Suprapubic skin (tissue), 4 donors: ENCODE data around the gene AASDH. TPM values are rescaled to one million over a fixed set of nuclear protein-coding genes. Genes with fewer than 3 reads are reported as not detected.

Experiments
- DNase-seq, 2 donors: peaks; one replicate each; pipeline ENCODE4 v3.0.0-alpha.2; 2019; ENCODE audit warnings: low spot score in 2 of 2
- H3K27ac ChIP-seq: fragments of 200-600 bp; sonication (generic); one replicate; pipeline ENCODE4 v1.5.1; 2019
- H3K27me3 ChIP-seq: fragments of 200-600 bp; sonication (generic); one replicate; pipeline ENCODE4 v1.5.1; 2019
- H3K36me3 ChIP-seq: fragments of 200-600 bp; sonication (generic); one replicate; pipeline ENCODE4 v1.5.1; 2019
- H3K4me1 ChIP-seq: fragments of 200-600 bp; sonication (generic); one replicate; pipeline ENCODE4 v1.5.1; 2019
- H3K4me3 ChIP-seq: fragments of 200-600 bp; sonication (generic); one replicate; pipeline ENCODE4 v1.5.1; 2019; ENCODE audit warnings: mild to moderate bottlenecking
- H3K9me3 ChIP-seq: fragments of 200-600 bp; sonication (generic); one replicate; pipeline ENCODE4 v1.5.1; 2019
- EP300 ChIP-seq: sonication (generic); formaldehyde crosslinking; IDR thresholded peaks from one replicate; pipeline ENCODE4 v1.6.1; 2017; ENCODE audit warnings: antibody characterized with exemption
- POLR2A ChIP-seq, 2 donors: fragments of 450-650 bp; IDR thresholded peaks; one replicate each; pipeline ENCODE4 v1.6.1; 2017; ENCODE audit warnings: antibody characterized with exemption in 2 of 2, mild to moderate bottlenecking in 2 of 2, moderate library complexity in 2 of 2
- POLR2AphosphoS5 ChIP-seq, 3 donors: sonication (generic); formaldehyde crosslinking; IDR thresholded peaks; one replicate each; pipeline ENCODE4 v1.6.1; 2017; ENCODE audit warnings: antibody characterized with exemption in 3 of 3
- WGBS: methylation state at CpG from one replicate; pipeline ENCODE4 v1.1.5; 2018; 5-methylcytosine and 5-hydroxymethylcytosine counted together
- total RNA-seq, 4 donors: library from RNA; depleted of rRNA; stranded (reverse); fragments of >200 nt; gene quantifications; one replicate each; pipeline ENCODE4 v1.1.0, GENCODE V29; 2016
- TF ChIP-seq, protein P1 (sequence below), 2 donors: fragments of 200-600 bp in 1 of 2; fragments of 450-650 bp in 1 of 2; sonication (generic) in 1 of 2; IDR thresholded peaks; one replicate each; pipeline ENCODE4 v1.5.1; 2016 to 2019; ENCODE audit warnings: antibody characterized with exemption in 2 of 2, mild to moderate bottlenecking in 1 of 2, moderate library complexity in 1 of 2

Gene AASDH, protein sequence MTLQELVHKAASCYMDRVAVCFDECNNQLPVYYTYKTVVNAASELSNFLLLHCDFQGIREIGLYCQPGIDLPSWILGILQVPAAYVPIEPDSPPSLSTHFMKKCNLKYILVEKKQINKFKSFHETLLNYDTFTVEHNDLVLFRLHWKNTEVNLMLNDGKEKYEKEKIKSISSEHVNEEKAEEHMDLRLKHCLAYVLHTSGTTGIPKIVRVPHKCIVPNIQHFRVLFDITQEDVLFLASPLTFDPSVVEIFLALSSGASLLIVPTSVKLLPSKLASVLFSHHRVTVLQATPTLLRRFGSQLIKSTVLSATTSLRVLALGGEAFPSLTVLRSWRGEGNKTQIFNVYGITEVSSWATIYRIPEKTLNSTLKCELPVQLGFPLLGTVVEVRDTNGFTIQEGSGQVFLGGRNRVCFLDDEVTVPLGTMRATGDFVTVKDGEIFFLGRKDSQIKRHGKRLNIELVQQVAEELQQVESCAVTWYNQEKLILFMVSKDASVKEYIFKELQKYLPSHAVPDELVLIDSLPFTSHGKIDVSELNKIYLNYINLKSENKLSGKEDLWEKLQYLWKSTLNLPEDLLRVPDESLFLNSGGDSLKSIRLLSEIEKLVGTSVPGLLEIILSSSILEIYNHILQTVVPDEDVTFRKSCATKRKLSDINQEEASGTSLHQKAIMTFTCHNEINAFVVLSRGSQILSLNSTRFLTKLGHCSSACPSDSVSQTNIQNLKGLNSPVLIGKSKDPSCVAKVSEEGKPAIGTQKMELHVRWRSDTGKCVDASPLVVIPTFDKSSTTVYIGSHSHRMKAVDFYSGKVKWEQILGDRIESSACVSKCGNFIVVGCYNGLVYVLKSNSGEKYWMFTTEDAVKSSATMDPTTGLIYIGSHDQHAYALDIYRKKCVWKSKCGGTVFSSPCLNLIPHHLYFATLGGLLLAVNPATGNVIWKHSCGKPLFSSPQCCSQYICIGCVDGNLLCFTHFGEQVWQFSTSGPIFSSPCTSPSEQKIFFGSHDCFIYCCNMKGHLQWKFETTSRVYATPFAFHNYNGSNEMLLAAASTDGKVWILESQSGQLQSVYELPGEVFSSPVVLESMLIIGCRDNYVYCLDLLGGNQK
- 10 to 100 TPM; 10.7 to 14.6 (median 12.0) TPM for total RNA-seq

DNA sequence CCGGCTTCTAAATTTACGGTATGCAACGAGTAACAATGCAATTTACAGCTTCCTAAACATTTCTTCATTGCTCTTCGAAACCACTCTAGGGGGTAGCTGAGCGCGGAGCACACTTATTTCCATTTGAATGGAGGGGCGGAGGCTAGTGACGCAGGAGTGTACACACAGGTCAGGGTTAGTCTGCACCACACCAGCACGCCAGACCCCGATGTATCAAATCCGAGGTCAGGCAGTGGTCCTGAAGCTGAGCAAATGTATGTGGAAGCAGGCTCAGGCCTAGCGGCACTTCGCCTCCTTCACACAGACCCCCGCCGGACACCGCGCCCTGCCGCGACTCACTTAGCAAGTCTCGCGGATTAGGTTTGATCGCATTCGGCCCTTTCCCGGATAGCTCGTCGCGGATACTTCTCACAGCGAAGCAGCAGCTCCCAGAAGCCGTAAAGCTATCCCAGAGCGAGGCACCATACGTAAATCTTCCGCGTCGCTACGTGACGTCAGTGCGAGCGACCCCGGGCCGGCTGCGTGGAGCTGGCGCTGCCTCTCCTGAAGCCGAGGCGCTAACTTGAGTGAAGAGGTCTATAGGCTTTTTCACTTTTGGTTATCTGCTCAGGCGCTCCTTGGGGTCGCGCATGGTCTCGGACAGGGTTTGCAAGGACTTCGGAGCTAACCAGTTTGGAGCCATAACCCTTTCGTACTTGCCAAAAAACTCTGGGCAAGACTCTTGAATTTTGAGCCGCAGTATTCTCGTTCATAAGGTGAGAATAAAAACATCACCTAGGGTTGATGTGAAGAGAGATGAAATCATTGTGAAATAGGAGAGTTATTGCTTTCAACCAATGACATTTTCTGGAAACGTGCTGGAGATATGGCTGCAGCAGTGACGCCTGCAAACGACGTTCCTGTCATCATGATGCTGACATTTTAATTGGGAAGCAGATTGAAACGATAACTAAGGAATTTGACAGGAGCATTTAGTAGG is at the start of gene AASDH:
Gene AASDH (minus strand): TSS at position 469 of the 979 bp plus-strand sequence. CDS start 3,192 bp downstream, outside the sequence.
- Histone ChIP-seq H3K27me3 (no peaks in the 10 kb centered on the region), H3K27ac (peak within 1 kb of the TSS; percentile 96), H3K36me3 (no peaks in the 10 kb centered on the region), H3K9me3 (no peaks in the 10 kb centered on the region), H3K4me3 (peak within 1 kb of the TSS; percentile 83), H3K4me1 (peaks cover 17% of the 10 kb centered on the region)
- TF ChIP-seq POLR2AphosphoS5 (IDR thresholded peaks at IDR 0.05) (peak; percentile 57 to 96 (median 65)), POLR2A (IDR thresholded peaks at IDR 0.05) (peak in 1 of 2 donors; percentile 51)
- TF ChIP-seq, protein P1, sequence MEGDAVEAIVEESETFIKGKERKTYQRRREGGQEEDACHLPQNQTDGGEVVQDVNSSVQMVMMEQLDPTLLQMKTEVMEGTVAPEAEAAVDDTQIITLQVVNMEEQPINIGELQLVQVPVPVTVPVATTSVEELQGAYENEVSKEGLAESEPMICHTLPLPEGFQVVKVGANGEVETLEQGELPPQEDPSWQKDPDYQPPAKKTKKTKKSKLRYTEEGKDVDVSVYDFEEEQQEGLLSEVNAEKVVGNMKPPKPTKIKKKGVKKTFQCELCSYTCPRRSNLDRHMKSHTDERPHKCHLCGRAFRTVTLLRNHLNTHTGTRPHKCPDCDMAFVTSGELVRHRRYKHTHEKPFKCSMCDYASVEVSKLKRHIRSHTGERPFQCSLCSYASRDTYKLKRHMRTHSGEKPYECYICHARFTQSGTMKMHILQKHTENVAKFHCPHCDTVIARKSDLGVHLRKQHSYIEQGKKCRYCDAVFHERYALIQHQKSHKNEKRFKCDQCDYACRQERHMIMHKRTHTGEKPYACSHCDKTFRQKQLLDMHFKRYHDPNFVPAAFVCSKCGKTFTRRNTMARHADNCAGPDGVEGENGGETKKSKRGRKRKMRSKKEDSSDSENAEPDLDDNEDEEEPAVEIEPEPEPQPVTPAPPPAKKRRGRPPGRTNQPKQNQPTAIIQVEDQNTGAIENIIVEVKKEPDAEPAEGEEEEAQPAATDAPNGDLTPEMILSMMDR (IDR thresholded peaks at IDR 0.05): no peak
- peak; percentile 94 to 95 for DNase-seq
- WGBS: under 1% methylated on average over 22 of the region's 57 CpGs

DNA sequence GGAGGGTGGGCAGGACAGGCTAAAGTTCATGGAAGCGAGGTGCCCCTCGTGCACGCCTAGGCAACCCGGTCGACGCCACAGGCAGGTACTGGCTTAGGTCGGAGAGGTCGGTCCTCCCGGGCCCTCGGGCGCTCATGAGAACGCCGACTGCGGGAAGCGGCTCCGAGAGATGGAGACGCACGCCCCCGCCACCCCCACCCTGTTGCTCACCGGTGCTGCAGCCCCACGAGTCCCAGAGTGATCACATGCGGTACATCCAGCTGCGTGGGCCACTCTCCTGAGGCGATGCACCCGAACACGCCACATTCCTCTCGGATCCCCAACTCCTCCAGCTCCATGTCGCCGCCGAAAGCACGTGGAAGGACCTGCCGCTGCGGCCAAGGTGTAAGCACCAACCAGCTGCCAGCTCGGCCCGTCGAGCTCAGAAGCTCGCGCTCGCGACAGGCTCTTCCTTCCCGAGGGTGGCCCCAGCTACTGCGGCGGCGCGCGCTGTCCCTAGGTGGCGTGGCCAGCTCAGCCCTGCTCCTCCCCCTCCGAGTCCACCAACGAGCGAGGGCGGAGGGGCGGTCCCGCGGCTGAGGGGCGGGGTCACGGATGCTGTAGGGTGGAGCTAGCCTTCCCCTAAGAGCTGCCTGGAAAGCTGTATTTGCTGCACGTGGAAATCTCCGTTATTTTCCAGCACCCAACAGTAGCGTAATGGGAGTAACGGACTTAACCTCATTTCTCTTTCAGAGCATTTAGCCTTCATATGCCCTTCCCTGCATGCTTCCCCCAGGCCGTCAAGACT is 48.0 kb upstream of the AASDH start, which contains the start of gene PPAT:
Gene PPAT (minus strand): TSS at position 476 of the 787 bp plus-strand sequence. CDS start 138 bp downstream, at position 338.
- Histone ChIP-seq H3K4me1 (peaks cover 31% of the 10 kb centered on the region), H3K27ac (peak within 1 kb of the TSS; percentile 89), H3K9me3 (no peaks in the 10 kb centered on the region), H3K27me3 (no peaks in the 10 kb centered on the region), H3K4me3 (peak within 1 kb of the TSS; percentile 57), H3K36me3 (no peaks in the 10 kb centered on the region)
- DNase-seq: peak; percentile 98
- TF ChIP-seq POLR2AphosphoS5 (IDR thresholded peaks at IDR 0.05): peak in 1 of 3 donors; percentile 3
- TF ChIP-seq POLR2A (IDR thresholded peaks at IDR 0.05): no peak
- TF ChIP-seq EP300: no peak
- TF ChIP-seq, protein P1 (IDR thresholded peaks at IDR 0.05): peak in 1 of 2 donors; percentile 53
- 0% methylated on average over 9 of the region's 61 CpGs for WGBS

DNA sequence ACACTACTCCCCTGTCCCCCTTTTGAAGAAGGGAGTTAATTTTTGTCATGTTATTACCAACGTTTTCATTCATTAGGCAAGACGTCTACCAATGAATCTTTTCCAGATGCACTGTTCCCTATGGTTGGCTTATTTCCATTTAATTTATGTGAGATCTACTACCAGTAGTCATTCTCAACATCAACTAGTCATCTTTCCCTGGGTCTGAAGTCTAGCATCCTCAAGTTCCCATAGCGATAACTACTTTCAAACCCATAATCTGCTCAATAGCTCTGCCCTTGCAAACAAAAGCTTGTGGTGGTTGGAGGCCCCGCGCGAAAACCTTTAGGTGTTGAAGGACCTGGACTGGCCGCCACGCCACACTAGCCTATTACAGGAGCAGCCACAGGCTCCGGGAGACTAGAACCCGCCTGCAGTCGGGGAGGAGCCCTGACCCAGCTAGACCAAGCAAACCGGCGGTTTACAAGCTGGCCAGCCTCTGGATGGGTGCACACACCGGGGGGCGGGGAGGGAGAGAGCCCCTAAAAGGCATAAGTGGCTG is 47.4 kb upstream of the AASDH start:
- no peaks in the 10 kb centered on the region for H3K27me3 ChIP-seq
- no peak for DNase-seq
- peak overlapping the region; percentile 57 for H3K4me3 ChIP-seq
- TF ChIP-seq EP300 (no peak), POLR2AphosphoS5 (IDR thresholded peaks at IDR 0.05) (no peak), POLR2A (IDR thresholded peaks at IDR 0.05) (no peak)
- TF ChIP-seq, protein P1 (IDR thresholded peaks at IDR 0.05): no peak
- no peaks in the 10 kb centered on the region for H3K9me3 ChIP-seq
- peaks cover 28% of the 10 kb centered on the region for H3K4me1 ChIP-seq
- no peaks in the 10 kb centered on the region for H3K36me3 ChIP-seq
- H3K27ac ChIP-seq: no peak overlapping the region
- WGBS: 1% methylated on average over 6 of the region's 15 CpGs

DNA sequence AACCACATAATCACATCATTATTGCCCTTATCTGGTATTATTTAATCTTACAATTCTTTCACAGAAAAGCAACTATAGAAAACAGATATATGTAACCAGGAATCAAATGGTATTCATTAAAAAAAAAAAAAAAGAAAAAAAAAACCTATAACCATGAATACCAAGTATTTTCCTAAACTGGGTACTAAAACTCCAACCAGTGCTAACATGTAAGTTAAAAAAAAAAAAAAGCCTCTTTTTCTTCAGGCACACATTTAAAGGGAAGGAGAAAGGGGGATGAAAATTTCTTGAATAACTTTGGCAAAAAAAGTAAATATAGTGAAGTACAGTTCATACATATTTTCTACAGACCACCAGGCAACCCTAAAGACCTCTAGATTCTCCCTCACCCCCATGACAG is 46.0 kb upstream of the AASDH start:
- TF ChIP-seq POLR2AphosphoS5 (IDR thresholded peaks at IDR 0.05): no peak
- TF ChIP-seq POLR2A (IDR thresholded peaks at IDR 0.05): no peak
- TF ChIP-seq, protein P1 (IDR thresholded peaks at IDR 0.05): no peak
- TF ChIP-seq EP300: no peak
- H3K4me1 ChIP-seq: peaks cover 27% of the 10 kb centered on the region
- no peaks in the 10 kb centered on the region for H3K36me3 ChIP-seq
- no peak overlapping the region for H3K27ac ChIP-seq
- DNase-seq: no peak
- H3K4me3 ChIP-seq: no peak overlapping the region
- H3K27me3 ChIP-seq: no peaks in the 10 kb centered on the region
- no peaks in the 10 kb centered on the region for H3K9me3 ChIP-seq
